ENCODE results near the gene AGO3. TPM values are rescaled to one million over a fixed set of nuclear protein-coding genes. Genes with fewer than 3 reads are reported as not detected.

AGO3 gene
- total and polyA plus RNA-seq, 4 donors, result 3.0 to 19.5 (median 7.1) TPM

- H3K9ac ChIP-seq (ENCODE audit: low read depth in 1 of 2, low read length in 2 of 2), result no peak overlapping the region
- H3K36me3 ChIP-seq (ENCODE audit: control insufficient read depth in 4 of 4, insufficient read depth in 3 of 4, low read depth in 1 of 4, low read length in 3 of 4), result peaks cover 1 to 18% (median 15%) of the 10 kb centered on the region in 4 donors
- DNase-seq (ENCODE audit: low spot score), result no peak
These were observed 77.8 kb downstream of the AGO3 start for GRCh38 chr1:36008546-36009197.

GRCh38 chr1:36014722-36015220, 83.9 kb downstream of the AGO3 start:
- Histone ChIP-seq H3K27me3 (ENCODE audit: control insufficient read depth in 4 of 4, insufficient read depth in 4 of 4, low read length in 3 of 4) (no peaks in the 10 kb centered on the region), H3K27ac (ENCODE audit: low read depth in 1 of 2, low read length in 2 of 2) (no peak overlapping the region), H3K9me3 (ENCODE audit: control insufficient read depth in 4 of 4, low read length in 3 of 4) (no peaks in the 10 kb centered on the region), H3K36me3 (ENCODE audit: control insufficient read depth in 4 of 4, insufficient read depth in 3 of 4, low read depth in 1 of 4, low read length in 3 of 4) (peaks cover 6 to 44% (median 19%) of the 10 kb centered on the region in 4 donors), H3K4me1 (ENCODE audit: control insufficient read depth in 4 of 4, insufficient read depth in 4 of 4, low read length in 3 of 4) (no peaks in the 10 kb centered on the region), H3K9ac (ENCODE audit: low read depth in 1 of 2, low read length in 2 of 2) (no peak overlapping the region), H3K4me3 (ENCODE audit: low read depth in 1 of 3, low read length in 3 of 3) (no peak overlapping the region)
- 96% methylated on average over 2 of the region's 2 CpGs for WGBS
- DNase-seq (ENCODE audit: low spot score), result no peak
- TF ChIP-seq MAX (IDR thresholded peaks at IDR 0.05) (no peak), HNF4G (IDR thresholded peaks at IDR 0.05) (no peak), SP1 (IDR thresholded peaks at IDR 0.05) (no peak), ZBTB33 (IDR thresholded peaks at IDR 0.05) (no peak), YY1 (IDR thresholded peaks at IDR 0.05) (no peak)

More at GRCh38 chr1:36008546-36009197, 77.8 kb downstream of the AGO3 start:
- Histone ChIP-seq H3K4me3 (ENCODE audit: low read depth in 1 of 3, low read length in 3 of 3) (no peak overlapping the region), H3K4me1 (ENCODE audit: control insufficient read depth in 4 of 4, insufficient read depth in 4 of 4, low read length in 3 of 4) (peaks cover 0 to 3% (median 0%) of the 10 kb centered on the region in 4 donors), H3K27me3 (ENCODE audit: control insufficient read depth in 4 of 4, insufficient read depth in 4 of 4, low read length in 3 of 4) (no peaks in the 10 kb centered on the region), H3K9me3 (ENCODE audit: control insufficient read depth in 4 of 4, low read length in 3 of 4) (no peaks in the 10 kb centered on the region), H3K27ac (ENCODE audit: low read depth in 1 of 2, low read length in 2 of 2) (no peak overlapping the region)
- TF ChIP-seq ATF3 (IDR thresholded peaks at IDR 0.05), result no peak
- TF ChIP-seq JUND (IDR thresholded peaks at IDR 0.05), result no peak
- no peak for TF ChIP-seq EGR1 (IDR thresholded peaks at IDR 0.05; ENCODE audit: low read depth in 2 of 2)
- TF ChIP-seq SP1 (IDR thresholded peaks at IDR 0.05), result no peak
- TF ChIP-seq FOXA1 (IDR thresholded peaks at IDR 0.05), result no peak
- no peak for TF ChIP-seq GABPA (IDR thresholded peaks at IDR 0.05 in 1 of 2, conservative IDR thresholded peaks at IDR 0.05 in 1 of 2)
- TF ChIP-seq YY1 (IDR thresholded peaks at IDR 0.05), result no peak
- TF ChIP-seq FOXA2 (IDR thresholded peaks at IDR 0.05), result no peak
- TF ChIP-seq TAF1 (conservative IDR thresholded peaks at IDR 0.05), result no peak
- no peak for TF ChIP-seq RXRA (IDR thresholded peaks at IDR 0.05)
- 96% methylated on average over 9 of the region's 9 CpGs for WGBS

GRCh38 chr1:36016686-36017085, 85.8 kb downstream of the AGO3 start:
- peaks cover 6 to 46% (median 19%) of the 10 kb centered on the region in 4 donors for H3K36me3 ChIP-seq (ENCODE audit: control insufficient read depth in 4 of 4, insufficient read depth in 3 of 4, low read depth in 1 of 4, low read length in 3 of 4)
- over 99% methylated on average over 2 of the region's 2 CpGs for WGBS
- TF ChIP-seq HNF4A (conservative IDR thresholded peaks at IDR 0.05) (no peak), ATF3 (IDR thresholded peaks at IDR 0.05) (no peak), GABPA (IDR thresholded peaks at IDR 0.05 in 1 of 2, conservative IDR thresholded peaks at IDR 0.05 in 1 of 2) (no peak), EGR1 (IDR thresholded peaks at IDR 0.05; ENCODE audit: low read depth in 2 of 2) (no peak), FOXA2 (IDR thresholded peaks at IDR 0.05) (no peak), TAF1 (conservative IDR thresholded peaks at IDR 0.05) (no peak), RXRA (IDR thresholded peaks at IDR 0.05) (no peak), YY1 (IDR thresholded peaks at IDR 0.05) (no peak), FOXA1 (IDR thresholded peaks at IDR 0.05) (no peak), ZBTB33 (IDR thresholded peaks at IDR 0.05) (no peak), REST (IDR thresholded peaks at IDR 0.05) (no peak), MAX (IDR thresholded peaks at IDR 0.05) (no peak), NR2F2 (IDR thresholded peaks at IDR 0.05) (no peak), JUND (IDR thresholded peaks at IDR 0.05) (no peak), HNF4G (IDR thresholded peaks at IDR 0.05) (no peak), RAD21 (IDR thresholded peaks at IDR 0.05) (no peak), SP1 (IDR thresholded peaks at IDR 0.05) (no peak)

More at GRCh38 chr1:36016686-36017085, 85.8 kb downstream of the AGO3 start:
- Histone ChIP-seq H3K27ac (ENCODE audit: low read depth in 1 of 2, low read length in 2 of 2) (no peak overlapping the region), H3K9me3 (ENCODE audit: control insufficient read depth in 4 of 4, low read length in 3 of 4) (no peaks in the 10 kb centered on the region), H3K27me3 (ENCODE audit: control insufficient read depth in 4 of 4, insufficient read depth in 4 of 4, low read length in 3 of 4) (no peaks in the 10 kb centered on the region), H3K4me3 (ENCODE audit: low read depth in 1 of 3, low read length in 3 of 3) (no peak overlapping the region), H3K4me1 (ENCODE audit: control insufficient read depth in 4 of 4, insufficient read depth in 4 of 4, low read length in 3 of 4) (no peaks in the 10 kb centered on the region), H3K9ac (ENCODE audit: low read depth in 1 of 2, low read length in 2 of 2) (no peak overlapping the region)
- DNase-seq (ENCODE audit: low spot score), result no peak

Measured in liver (tissue), 9 donors.